B cell (primary cell): ENCODE results near the gene LBX2. TPM values are rescaled to one million over a fixed set of nuclear protein-coding genes. Genes with fewer than 3 reads are reported as not detected.

ENCODE experiments used
- ATAC-seq: fragments of 200-7000 bp; cut with Tn5 transposase; one replicate; pipeline ENCODE4 v1.10.0; 2021; ENCODE audit warnings: low read depth, mild to moderate bottlenecking, moderate number of reproducible peaks, moderate library complexity
- CTCF ChIA-PET: fragments of 350-600 bp; sonication (Branson Sonifier 250); formaldehyde crosslinking; loops from one replicate; lab custom pipeline; 2021; ENCODE audit warnings: antibody characterized with exemption, inconsistent platforms; lab: Charles Lee
- POLR2A ChIA-PET: fragments of 350-600 bp; sonication (Branson Sonifier 250); formaldehyde crosslinking; loops from one replicate; lab custom pipeline; 2021; ENCODE audit warnings: antibody characterized with exemption; lab: Charles Lee
- DNase-seq: peaks from one replicate; pipeline ENCODE4 v3.0.0; 2013
- H2AFZ ChIP-seq: 2 replicates; pipeline ENCODE4 v1.6.1; 2012; ENCODE audit warnings: mild to moderate bottlenecking, low read depth, low read length; ENCODE audit not compliant: insufficient read depth, poor library complexity, severe bottlenecking
- H3K27ac ChIP-seq, 2 donors: 1 replicate in 1 of 2; 2 replicates in 1 of 2; pipeline ENCODE4 v1.5.1; 2012 to 2013; ENCODE audit warnings: low read length in 2 of 2, mild to moderate bottlenecking in 2 of 2, moderate library complexity in 1 of 2
- H3K27me3 ChIP-seq, 4 experiments: fragments of 200-600 bp in 1 of 4; sonication (generic) in 1 of 4; replicated peaks in 1 of 4; 1 replicate in 2 of 4; 2 replicates in 2 of 4; pipeline versions ENCODE4 v1.6.1 to v1.7.0; 2013 to 2016; ENCODE audit warnings: low read length in 3 of 4, mild to moderate bottlenecking in 2 of 4, mixed read lengths in 1 of 4, moderate library complexity in 1 of 4; ENCODE audit not compliant: insufficient read depth in 4 of 4, control insufficient read depth in 3 of 4; ENCODE audit errors: control extremely low read depth in 1 of 4
- H3K36me3 ChIP-seq, 2 experiments: replicated peaks in 1 of 2; 1 replicate in 1 of 2; 2 replicates in 1 of 2; pipeline versions ENCODE4 v1.6.1 to v1.7.1; 2013; ENCODE audit warnings: low read length in 1 of 2; ENCODE audit not compliant: insufficient read depth in 2 of 2, control insufficient read depth in 1 of 2; ENCODE audit errors: control extremely low read depth in 1 of 2, extremely low read depth in 1 of 2
- H3K4me1 ChIP-seq, 2 donors: fragments of 200-600 bp in 1 of 2; sonication (generic) in 1 of 2; 1 replicate in 1 of 2; 2 replicates in 1 of 2; pipeline versions ENCODE4 v1.5.1 to v1.6.1; 2013 to 2017; ENCODE audit warnings: low read length in 2 of 2; ENCODE audit not compliant: control insufficient read depth in 2 of 2, insufficient read depth in 2 of 2
- H3K4me2 ChIP-seq: replicated peaks from 2 replicates; pipeline ENCODE3; 2012; ENCODE audit warnings: mild to moderate bottlenecking, low read depth, low read length; ENCODE audit not compliant: poor library complexity, severe bottlenecking
- H3K4me3 ChIP-seq, 5 experiments: fragments of 200-600 bp in 1 of 5; sonication (generic) in 1 of 5; 1 replicate in 3 of 5; 2 replicates in 2 of 5; pipeline versions ENCODE4 v1.5.1 to v1.7.0; 2011 to 2016; ENCODE audit warnings: low read length in 4 of 5, mild to moderate bottlenecking in 4 of 5, low read depth in 2 of 5, control low read depth in 1 of 5, moderate library complexity in 1 of 5; ENCODE audit not compliant: insufficient read depth in 1 of 5; ENCODE audit errors: control extremely low read depth in 1 of 5, extremely low read depth in 1 of 5
- H3K79me2 ChIP-seq: fragments of 200-600 bp; sonication (generic); one replicate; pipeline ENCODE4 v1.6.0; 2016; ENCODE audit warnings: low read length; ENCODE audit not compliant: control insufficient read depth, insufficient read depth
- H3K9ac ChIP-seq: fragments of 200-600 bp; sonication (generic); 2 replicates; pipeline ENCODE4 v1.6.1; 2017; ENCODE audit warnings: mild to moderate bottlenecking, low read length, moderate library complexity
- H3K9me3 ChIP-seq, 3 donors: one replicate each; pipeline versions ENCODE4 v1.6.1 to v1.7.1; 2013; ENCODE audit warnings: low read length in 2 of 3; ENCODE audit not compliant: control insufficient read depth in 2 of 3, insufficient read depth in 1 of 3; ENCODE audit errors: control extremely low read depth in 1 of 3
- H4K20me1 ChIP-seq: 2 replicates; pipeline ENCODE4 v1.6.0; 2012; ENCODE audit warnings: mild to moderate bottlenecking, low read length; ENCODE audit not compliant: insufficient read depth, control insufficient read depth, poor library complexity, severe bottlenecking
- H3K27ac Mint-ChIP-seq: one replicate; pipeline ENCODE4 v1.8.0; 2021; ENCODE audit warnings: mixed read lengths
- H3K27me3 Mint-ChIP-seq: one replicate; pipeline ENCODE4 v1.8.0; 2021; ENCODE audit warnings: mixed read lengths
- H3K4me1 Mint-ChIP-seq: one replicate; pipeline ENCODE4 v1.8.0; 2021; ENCODE audit warnings: mixed read lengths
- H3K4me3 Mint-ChIP-seq: one replicate; pipeline ENCODE4 v1.8.0; 2021; ENCODE audit warnings: mixed read lengths
- H3K9me3 Mint-ChIP-seq: one replicate; pipeline ENCODE4 v1.8.0; 2022; ENCODE audit warnings: mixed read lengths; ENCODE audit not compliant: insufficient read depth
- EZH2 ChIP-seq: IDR thresholded peaks from 2 replicates; pipeline ENCODE4 v1.6.1; 2012; ENCODE audit warnings: borderline replicate concordance, low read depth, mild to moderate bottlenecking, moderate library complexity, low read length; ENCODE audit not compliant: insufficient read depth, poor library complexity, severe bottlenecking
- WGBS: methylation state at CpG from one replicate; pipeline ENCODE4 v1.1.5; 2013; ENCODE audit warnings: missing lambda C conversion rate; ENCODE audit not compliant: insufficient coverage; 5-methylcytosine and 5-hydroxymethylcytosine counted together
- intact Hi-C: fragments of 100-400 bp; cut with micrococcal nuclease; formaldehyde crosslinking; loops from one replicate; pipeline ENCODE4 v1.10.0; 2022
- polyA plus RNA-seq: library from polyadenylated mRNA; depleted of rRNA; stranded (reverse); fragments of >200 nt; gene quantifications from 2 replicates; pipeline ENCODE4 v1.2.3, GENCODE V29; 2012
- total RNA-seq, 2 donors: library from RNA; stranded (reverse); fragments of 120-200 nt in 1 of 2; gene quantifications; 1 replicate in 1 of 2; 2 replicates in 1 of 2; pipeline versions ENCODE4 v1.2.3 to v1.2.4, GENCODE V29; 2013 to 2022
- TF ChIP-seq, protein P1 (sequence below): fragments of 200-600 bp; IDR thresholded peaks from one replicate; pipeline ENCODE4 v1.8.0; 2022; ENCODE audit warnings: antibody characterized with exemption, mild to moderate bottlenecking

LBX2 gene
- total and polyA plus RNA-seq, 2 donors (not counting 1 experiment from before 2014, with no cell fraction given) = 1.1 to 2.0 TPM

DNA sequence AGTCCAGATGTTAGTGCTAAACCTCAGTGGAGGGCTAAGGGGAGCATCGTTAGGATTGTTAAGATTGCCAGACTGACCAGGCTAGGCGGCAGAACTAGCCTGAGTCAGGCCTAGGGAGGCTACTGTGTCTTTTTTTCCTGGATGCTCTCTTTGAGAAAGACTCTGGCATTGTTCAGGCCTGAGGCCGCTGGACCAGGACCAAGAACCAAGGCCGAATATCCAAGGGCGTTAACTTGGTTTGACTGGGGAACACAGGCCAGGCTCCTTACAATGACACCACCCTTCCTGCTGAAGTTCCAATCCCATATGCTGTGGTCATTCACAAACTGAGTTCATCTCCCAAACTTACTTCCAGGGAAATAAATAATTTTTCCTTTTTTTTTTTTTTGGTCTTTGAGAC is 40.9 kb upstream of the LBX2 start:
- Mint-ChIP-seq H3K27me3 (no peaks in the 10 kb centered on the region), H3K4me3 (no peak overlapping the region), H3K9me3 (no peaks in the 10 kb centered on the region), H3K27ac (no peak overlapping the region), H3K4me1 (peaks cover 29% of the 10 kb centered on the region)
- 100% methylated on average over 5 of the region's 5 CpGs for WGBS
- ATAC-seq = no peak
- no peaks in the 10 kb centered on the region for H3K79me2 ChIP-seq
- intact Hi-C loops = no loop called here
- no peak overlapping the region for H3K9ac ChIP-seq
- no peak overlapping the region for H2AFZ ChIP-seq
- no peaks in the 10 kb centered on the region for H3K9me3 ChIP-seq
- H3K27ac ChIP-seq = no peak overlapping the region
- H3K4me1 ChIP-seq = peaks cover 18 to 29% of the 10 kb centered on the region in 2 donors
- POLR2A ChIA-PET = interaction anchor here (1.5 kb wide), 1 partner anchor 82 kb away, joined by 3 read pairs; the partner anchor contains the start of gene WBP1
- CTCF ChIA-PET = interaction anchor here (1.4 to 3.0 kb wide), 4 partner anchors 8 to 291 kb away, joined by 3 to 11 read pairs (median 6); partner anchors contain the start of genes CCDC142 and TTC31
- no peak for TF ChIP-seq EZH2
- TF ChIP-seq, protein P1, sequence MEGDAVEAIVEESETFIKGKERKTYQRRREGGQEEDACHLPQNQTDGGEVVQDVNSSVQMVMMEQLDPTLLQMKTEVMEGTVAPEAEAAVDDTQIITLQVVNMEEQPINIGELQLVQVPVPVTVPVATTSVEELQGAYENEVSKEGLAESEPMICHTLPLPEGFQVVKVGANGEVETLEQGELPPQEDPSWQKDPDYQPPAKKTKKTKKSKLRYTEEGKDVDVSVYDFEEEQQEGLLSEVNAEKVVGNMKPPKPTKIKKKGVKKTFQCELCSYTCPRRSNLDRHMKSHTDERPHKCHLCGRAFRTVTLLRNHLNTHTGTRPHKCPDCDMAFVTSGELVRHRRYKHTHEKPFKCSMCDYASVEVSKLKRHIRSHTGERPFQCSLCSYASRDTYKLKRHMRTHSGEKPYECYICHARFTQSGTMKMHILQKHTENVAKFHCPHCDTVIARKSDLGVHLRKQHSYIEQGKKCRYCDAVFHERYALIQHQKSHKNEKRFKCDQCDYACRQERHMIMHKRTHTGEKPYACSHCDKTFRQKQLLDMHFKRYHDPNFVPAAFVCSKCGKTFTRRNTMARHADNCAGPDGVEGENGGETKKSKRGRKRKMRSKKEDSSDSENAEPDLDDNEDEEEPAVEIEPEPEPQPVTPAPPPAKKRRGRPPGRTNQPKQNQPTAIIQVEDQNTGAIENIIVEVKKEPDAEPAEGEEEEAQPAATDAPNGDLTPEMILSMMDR = no peak
- no peaks in the 10 kb centered on the region for H4K20me1 ChIP-seq
- no peak overlapping the region for H3K4me3 ChIP-seq
- H3K27me3 ChIP-seq = no peaks in the 10 kb centered on the region
- H3K36me3 ChIP-seq = no peaks in the 10 kb centered on the region
- no peak for DNase-seq
- peak overlapping the region; percentile 86 for H3K4me2 ChIP-seq

DNA sequence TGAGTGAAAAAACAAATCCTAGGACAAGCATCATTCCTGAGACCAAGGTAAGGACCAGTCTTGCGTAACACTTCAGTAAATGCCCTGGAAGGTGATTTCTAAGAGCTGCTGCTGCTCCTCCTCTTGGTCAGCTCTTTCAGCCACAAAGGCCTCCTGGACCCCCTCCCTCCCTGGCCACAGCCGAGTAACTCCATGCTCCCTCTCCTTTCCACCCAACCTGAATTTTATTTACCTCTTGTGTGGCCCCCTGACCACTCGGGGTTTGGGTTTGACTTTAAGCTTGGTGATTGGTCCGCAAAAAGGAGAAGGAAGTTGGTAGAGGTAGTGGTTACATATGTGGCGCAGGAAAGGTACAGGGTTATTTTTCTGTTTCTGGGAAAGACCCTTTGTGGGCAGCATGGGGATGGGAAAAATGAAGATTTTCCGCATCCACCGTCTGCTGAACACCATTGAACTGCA is 39.5 kb upstream of the LBX2 start:
- H3K9ac ChIP-seq = peak overlapping the region; percentile 72
- ChIA-PET CTCF (interaction anchor here (0.7 to 3.0 kb wide), 7 partner anchors 8 to 289 kb away, joined by 3 to 11 read pairs (median 6); partner anchors contain the start of genes CCDC142, PCGF1 and TTC31), POLR2A (interaction anchor here (1.0 to 1.7 kb wide), 5 partner anchors 9 to 81 kb away, joined by 3 to 10 read pairs (median 4); partner anchors contain the start of genes AUP1, HTRA2, PCGF1 and WBP1)
- peaks cover 29% of the 10 kb centered on the region for H3K4me1 Mint-ChIP-seq
- H3K79me2 ChIP-seq = no peaks in the 10 kb centered on the region
- no peak for TF ChIP-seq EZH2
- TF ChIP-seq, protein P1 = no peak
- intact Hi-C loops = no loop called here
- ATAC-seq = peak; percentile 80
- H3K9me3 ChIP-seq = no peaks in the 10 kb centered on the region
- 6% methylated on average over 5 of the region's 7 CpGs for WGBS
- no peaks in the 10 kb centered on the region for H3K27me3 Mint-ChIP-seq
- peaks cover 18 to 29% of the 10 kb centered on the region in 2 donors for H3K4me1 ChIP-seq
- peak overlapping the region; percentile 95 for H3K27ac Mint-ChIP-seq
- H2AFZ ChIP-seq = peak overlapping the region; percentile 77
- H3K36me3 ChIP-seq = peaks cover 0 to 1% of the 10 kb centered on the region in 2 experiments
- peak overlapping the region; percentile 76 to 90 for H3K27ac ChIP-seq
- peak overlapping the region; percentile 86 for H3K4me2 ChIP-seq
- peak overlapping the region in 4 of 5 experiments; percentile 49 to 66 (median 54) for H3K4me3 ChIP-seq
- H3K4me3 Mint-ChIP-seq = peak overlapping the region; percentile 89
- H3K27me3 ChIP-seq = no peaks in the 10 kb centered on the region
- peak; percentile 76 for DNase-seq
- no peaks in the 10 kb centered on the region for H3K9me3 Mint-ChIP-seq
- H4K20me1 ChIP-seq = no peaks in the 10 kb centered on the region
